SK-N-DZ (cell line): Measurements from ENCODE around the gene STRADB.

Experiments used
- small RNA-seq, 2 experiments: library from RNA; depleted of rRNA; stranded (forward); fragments of <200 nt; gene quantifications; one replicate each; pipeline ENCODE3, GENCODE V24; 2014

Gene STRADB

Small RNAs within 50 kb of the gene (small RNA-seq; reads per million reads assigned to genes)
- 0 reads per million in 2 experiments for gene RF00019
